Activated CD4-positive, alpha-beta T cell treated with anti-CD3 and anti-CD28 coated beads, Interleukin-2, amount 50 U/mL, for 48 hours (primary cell): Measurements from ENCODE around the gene SMPD2.
A peak's percentile ranks its signal among the peaks of the same experiment; 100 is the strongest.

ENCODE experiments used
- DNase-seq, 2 experiments: peaks; one replicate each; pipeline ENCODE4 v3.0.0-alpha.2; 2020

Gene SMPD2

GRCh38 chr6:109440331-109441068 lies at the start of gene SMPD2, which contains the start of gene PPIL6:
SMPD2 (plus strand) TSS chr6:109440724; CDS start chr6:109441122, 398 bp downstream.
PPIL6 (minus strand) TSS chr6:109440628; CDS start chr6:109440590, 38 bp downstream.
- DNase-seq = peak; percentile 74 to 77

- DNase-seq = no peak
Measured at GRCh38 chr6:109393157-109393885, 47.2 kb upstream of the SMPD2 start.

- no peak for DNase-seq
Measured at GRCh38 chr6:109393886-109394281, 46.6 kb upstream of the SMPD2 start.

- DNase-seq = no peak
Measured at GRCh38 chr6:109396046-109396718, 44.3 kb upstream of the SMPD2 start.

- no peak for DNase-seq
Measured at GRCh38 chr6:109397020-109397419, 43.5 kb upstream of the SMPD2 start.

GRCh38 chr6:109406196-109406595 lies 34.3 kb upstream of the SMPD2 start:
- DNase-seq = no peak

- no peak for DNase-seq
Measured at GRCh38 chr6:109411034-109411433, 29.5 kb upstream of the SMPD2 start.

GRCh38 chr6:109417646-109418045 lies 22.9 kb upstream of the SMPD2 start:
- no peak for DNase-seq

- no peak for DNase-seq
Measured at GRCh38 chr6:109420751-109421150, 19.8 kb upstream of the SMPD2 start.

- no peak for DNase-seq
Measured at GRCh38 chr6:109421184-109421583, 19.3 kb upstream of the SMPD2 start.

GRCh38 chr6:109424946-109425345 lies 15.6 kb upstream of the SMPD2 start:
- no peak for DNase-seq

GRCh38 chr6:109428889-109429477 lies 11.5 kb upstream of the SMPD2 start:
- no peak for DNase-seq

- no peak for DNase-seq
Measured at GRCh38 chr6:109429496-109429895, 11.0 kb upstream of the SMPD2 start.

GRCh38 chr6:109434456-109434855 lies 6.1 kb upstream of the SMPD2 start:
- DNase-seq = no peak

- DNase-seq = no peak
Measured at GRCh38 chr6:109436041-109436440, 4.5 kb upstream of the SMPD2 start.

- peak; percentile 31 to 47 for DNase-seq
Measured at GRCh38 chr6:109441069-109441816, 719 bp downstream of the SMPD2 start.

- DNase-seq = no peak
Measured at GRCh38 chr6:109442393-109442924, 1.9 kb downstream of the SMPD2 start.

- DNase-seq = no peak
Measured at GRCh38 chr6:109443425-109443950, 3.0 kb downstream of the SMPD2 start.

- no peak for DNase-seq
Measured at GRCh38 chr6:109445382-109445781, 4.9 kb downstream of the SMPD2 start.

GRCh38 chr6:109446072-109446471 lies 5.5 kb downstream of the SMPD2 start:
- no peak for DNase-seq

GRCh38 chr6:109446541-109446940 lies 6.0 kb downstream of the SMPD2 start:
- no peak for DNase-seq

- no peak for DNase-seq
Measured at GRCh38 chr6:109447087-109447486, 6.6 kb downstream of the SMPD2 start.
